CD4-positive, alpha-beta T cell treated with Interleukin-21 for 1 hour (primary cell): ENCODE results near the gene TPSG1.
"Not testable (repeated sequence)": the region's sequence is repeated elsewhere in the genome, so short reads cannot be mapped to it uniquely, and the experiment has no call there.

Experiments
- DNase-seq: peaks from one replicate; pipeline ENCODE4 v3.0.0-alpha.2; 2020

TPSG1 gene

DNA sequence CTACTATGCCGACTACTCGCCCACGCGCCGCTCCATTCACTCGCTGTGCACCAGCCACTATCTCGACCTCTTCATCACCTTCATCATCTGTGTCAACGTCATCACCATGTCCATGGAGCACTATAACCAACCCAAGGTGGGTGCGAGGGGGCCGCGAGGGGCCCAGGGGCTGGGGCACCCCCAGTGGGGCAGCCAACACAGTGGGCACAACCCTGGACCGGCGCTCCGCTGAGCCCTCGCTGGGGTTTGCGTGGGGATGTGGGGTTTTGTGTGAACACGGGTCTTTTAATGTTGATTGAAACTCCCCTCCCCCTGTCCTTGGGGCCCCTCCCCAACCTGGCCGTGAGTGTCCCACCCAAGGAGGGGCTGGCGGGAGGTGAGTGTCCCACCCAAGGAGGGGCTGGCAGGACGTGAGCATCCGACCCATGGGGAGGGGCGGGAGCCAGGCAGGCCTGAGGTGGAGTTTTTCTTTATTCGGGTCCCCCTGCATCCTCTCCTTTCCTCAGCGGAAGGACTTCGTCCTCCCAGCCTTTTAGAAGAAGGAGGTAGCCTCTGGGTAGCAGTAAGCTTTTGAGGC, 11.2 kb downstream of the TPSG1 start:
- DNase-seq: no peak

- no peak for DNase-seq
Measured at GRCh38 chr16:1213231-1213630, 11.8 kb downstream of the TPSG1 start.

- no peak for DNase-seq
Measured at GRCh38 chr16:1212616-1213194, 12.4 kb downstream of the TPSG1 start.

- DNase-seq: no peak
Measured at GRCh38 chr16:1211451-1212268, 13.4 kb downstream of the TPSG1 start.

DNA sequence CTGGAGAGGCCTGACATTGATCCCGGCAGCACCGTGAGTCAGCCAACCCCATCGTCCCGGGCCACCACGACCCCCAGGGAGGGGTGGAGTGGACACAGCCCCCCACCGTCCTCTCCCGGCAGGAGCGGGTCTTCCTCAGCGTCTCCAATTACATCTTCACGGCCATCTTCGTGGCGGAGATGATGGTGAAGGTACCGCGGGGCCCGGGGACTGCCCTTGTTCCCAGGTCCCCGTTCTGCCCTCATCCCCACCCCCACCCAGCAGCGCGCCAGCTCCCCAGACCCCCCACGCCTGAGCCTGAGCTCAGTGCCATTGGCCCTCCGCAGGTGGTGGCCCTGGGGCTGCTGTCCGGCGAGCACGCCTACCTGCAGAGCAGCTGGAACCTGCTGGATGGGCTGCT, 14.6 kb downstream of the TPSG1 start:
- no peak for DNase-seq

DNA sequence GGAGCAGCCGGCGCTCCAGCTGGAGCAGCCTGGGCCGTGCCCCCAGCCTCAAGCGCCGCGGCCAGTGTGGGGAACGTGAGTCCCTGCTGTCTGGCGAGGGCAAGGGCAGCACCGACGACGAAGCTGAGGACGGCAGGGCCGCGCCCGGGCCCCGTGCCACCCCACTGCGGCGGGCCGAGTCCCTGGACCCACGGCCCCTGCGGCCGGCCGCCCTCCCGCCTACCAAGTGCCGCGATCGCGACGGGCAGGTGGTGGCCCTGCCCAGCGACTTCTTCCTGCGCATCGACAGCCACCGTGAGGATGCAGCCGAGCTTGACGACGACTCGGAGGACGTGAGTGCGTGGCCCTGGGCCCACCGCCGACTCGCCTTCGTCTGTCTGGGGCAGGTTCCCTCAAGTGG, 16.0 kb downstream of the TPSG1 start:
- no peak for DNase-seq

DNA sequence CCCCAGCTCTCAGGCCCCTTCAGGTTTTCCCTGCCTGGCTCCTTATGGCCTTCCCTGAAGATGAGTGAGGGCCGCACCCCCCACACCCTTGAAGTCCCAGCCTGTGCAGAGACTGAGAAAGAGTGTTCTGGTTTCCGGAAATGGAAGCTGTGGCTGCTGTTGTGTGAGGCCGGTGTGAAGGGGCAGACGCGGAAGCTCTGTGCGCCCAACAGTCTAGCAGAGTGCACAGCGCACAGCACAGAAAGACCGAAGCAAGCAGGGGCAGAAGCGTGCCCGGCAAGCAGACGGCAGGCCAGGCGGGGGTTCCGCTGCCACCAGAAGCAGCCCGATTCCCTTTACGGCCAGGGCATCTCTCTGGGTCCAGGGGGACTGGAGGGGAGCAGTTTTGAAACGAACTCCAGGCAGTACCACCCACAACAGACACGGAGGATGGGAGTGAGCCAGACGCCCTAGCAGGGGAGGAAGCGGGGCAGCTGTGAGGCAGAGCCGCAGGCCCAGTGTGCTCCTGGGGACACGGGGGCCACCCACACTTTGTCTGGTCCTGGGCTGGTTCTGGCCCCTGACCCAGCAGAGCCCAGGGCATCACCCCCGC, 16.7 kb downstream of the TPSG1 start:
- peak; percentile 8 for DNase-seq

GRCh38 chr16:1206786-1207185, 18.3 kb downstream of the TPSG1 start:
- DNase-seq: peak; percentile 31

GRCh38 chr16:1206326-1206725, 18.7 kb downstream of the TPSG1 start:
- no peak for DNase-seq

GRCh38 chr16:1204933-1205332, 20.1 kb downstream of the TPSG1 start:
- DNase-seq: no peak

GRCh38 chr16:1202274-1202673, 22.8 kb downstream of the TPSG1 start:
- no peak for DNase-seq

DNA sequence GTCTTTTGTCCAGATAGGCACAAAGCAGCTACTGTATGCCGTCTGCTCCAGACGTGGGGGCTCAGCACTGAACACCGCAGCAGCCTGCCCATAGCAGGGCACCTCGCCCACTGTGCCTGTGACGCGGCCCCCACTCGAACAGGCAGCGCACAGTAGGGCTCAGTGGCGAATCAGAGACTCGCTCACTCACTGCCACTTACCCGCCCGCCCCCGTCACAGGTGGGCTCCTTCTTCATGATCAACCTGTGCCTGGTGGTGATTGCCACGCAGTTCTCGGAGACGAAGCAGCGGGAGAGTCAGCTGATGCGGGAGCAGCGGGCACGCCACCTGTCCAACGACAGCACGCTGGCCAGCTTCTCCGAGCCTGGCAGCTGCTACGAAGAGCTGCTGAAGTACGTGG, 23.6 kb downstream of the TPSG1 start:
- DNase-seq: no peak

- DNase-seq: no peak
Measured at GRCh38 chr16:1200014-1200627, 24.9 kb downstream of the TPSG1 start.

- no peak for DNase-seq
Measured at GRCh38 chr16:1199347-1200013, 25.6 kb downstream of the TPSG1 start.

DNA sequence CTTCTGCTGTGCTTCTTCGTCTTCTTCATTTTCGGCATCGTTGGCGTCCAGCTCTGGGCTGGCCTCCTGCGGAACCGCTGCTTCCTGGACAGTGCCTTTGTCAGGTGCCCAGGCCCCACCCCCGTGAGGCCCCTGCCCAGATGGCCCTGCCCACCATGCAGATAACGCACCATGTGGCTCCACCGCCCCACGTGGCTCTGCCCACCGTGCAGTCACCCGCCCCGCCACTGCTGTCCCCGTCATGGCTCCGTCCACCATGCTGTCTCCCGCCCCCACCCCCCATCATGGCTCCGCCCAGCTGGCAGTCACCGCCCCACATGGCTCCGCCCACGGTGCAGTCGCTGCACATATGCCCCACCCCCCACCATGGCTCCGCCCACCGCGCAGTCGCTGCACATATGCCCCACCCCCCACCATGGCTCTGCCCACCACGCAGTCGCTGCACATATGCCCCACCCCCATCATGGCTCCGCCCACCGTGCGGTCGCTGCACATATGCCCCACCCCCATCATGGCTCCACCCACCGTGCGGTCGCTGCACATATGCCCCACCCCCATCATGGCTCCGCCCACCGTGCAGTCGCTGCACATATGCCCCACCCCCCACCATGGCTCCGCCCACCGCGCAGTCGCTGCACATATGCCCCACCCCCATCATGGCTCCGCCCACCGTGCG, 26.3 kb downstream of the TPSG1 start:
- DNase-seq: not testable (repeated sequence)

DNA sequence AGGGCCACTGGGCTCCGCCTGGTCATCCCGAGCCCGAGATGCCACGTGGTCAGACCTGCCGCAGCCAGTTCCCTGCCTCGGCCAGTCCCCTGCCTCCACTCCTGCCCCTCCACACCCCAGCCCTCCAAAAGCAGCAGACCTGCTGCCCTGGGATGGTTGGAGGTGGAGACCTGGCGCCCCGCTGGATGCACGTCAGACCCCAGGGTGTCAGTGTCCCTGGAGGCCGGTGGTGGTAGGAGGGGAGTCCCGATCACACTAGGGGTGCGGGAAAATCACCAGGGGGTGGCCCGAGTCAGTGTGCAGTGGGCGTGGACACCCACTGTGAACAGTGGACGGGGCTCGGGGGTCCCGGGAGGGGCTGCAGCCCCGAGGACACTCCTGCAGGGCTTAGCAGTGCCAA, 26.9 kb downstream of the TPSG1 start:
- no peak for DNase-seq

- no peak for DNase-seq
Measured at GRCh38 chr16:1197237-1197866, 27.7 kb downstream of the TPSG1 start.

DNA sequence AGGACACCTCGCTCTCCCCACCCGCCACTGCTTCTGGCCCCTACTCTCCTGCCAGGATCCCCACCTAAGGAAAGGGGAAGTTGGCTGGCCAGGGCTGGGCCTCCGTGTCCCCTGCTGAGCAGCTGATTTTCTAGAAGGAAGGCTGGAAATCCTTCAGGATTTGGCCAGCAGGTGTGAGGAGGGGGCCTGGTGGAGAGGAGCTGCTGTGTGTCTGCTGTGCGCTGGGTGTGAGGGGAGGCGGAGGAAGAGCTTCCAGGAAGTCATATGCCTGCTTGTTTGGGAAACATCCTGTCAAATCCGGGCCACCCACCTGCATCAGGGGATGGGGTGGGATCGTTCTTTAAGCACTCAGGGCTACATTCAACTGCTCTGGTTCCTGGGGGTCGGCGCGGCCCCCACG, 28.6 kb downstream of the TPSG1 start:
- DNase-seq: no peak

DNA sequence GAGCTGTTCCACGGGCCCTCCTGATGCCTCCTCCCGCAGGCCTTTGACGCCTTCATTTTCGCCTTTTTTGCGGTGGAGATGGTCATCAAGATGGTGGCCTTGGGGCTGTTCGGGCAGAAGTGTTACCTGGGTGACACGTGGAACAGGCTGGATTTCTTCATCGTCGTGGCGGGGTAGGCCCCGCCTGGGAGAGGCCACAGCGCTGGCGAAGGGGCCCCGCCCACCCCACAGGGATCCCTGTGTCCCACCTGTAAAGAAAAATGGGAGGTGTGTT, 29.7 kb downstream of the TPSG1 start:
- DNase-seq: no peak

GRCh38 chr16:1194665-1195392, 30.2 kb downstream of the TPSG1 start:
- no peak for DNase-seq

- DNase-seq: no peak
Measured at GRCh38 chr16:1193825-1194581, 31.1 kb downstream of the TPSG1 start.
